IMR-90 (cell line): Measurements from ENCODE around the gene EIF4G3. TPM values are rescaled to one million over a fixed set of nuclear protein-coding genes. Genes with fewer than 3 reads are reported as not detected.

Experiments used
- ATAC-seq: fragments of 200-7000 bp; cut with Tn5 transposase; 2 replicates; pipeline ENCODE4 v1.9.1; 2020; ENCODE audit warnings: low read depth, mild to moderate bottlenecking, moderate library complexity
- BruUV-seq: library from RNA; stranded (reverse); fragments of 400-500 nt; replicated peaks from 2 replicates; lab custom pipeline; 2021; lab: Mats Ljungman, UMichigan
- CTCF ChIA-PET: fragments of 300-600 bp; formaldehyde crosslinking; extraction: SDS; loops from one replicate; lab custom pipeline; 2021; ENCODE audit warnings: antibody characterized with exemption; lab: Yijun Ruan, JAX
- POLR2A ChIA-PET: fragments of 300-600 bp; sonication (Branson Sonifier 250); formaldehyde crosslinking; loops from one replicate; lab custom pipeline; 2022; ENCODE audit warnings: antibody characterized with exemption; ENCODE audit not compliant: unreplicated experiment; lab: Charles Lee
- DNase-seq: peaks from one replicate; pipeline ENCODE4 v3.0.0; 2013
- H2AFZ ChIP-seq: replicated peaks from 2 replicates; pipeline ENCODE3; 2013; ENCODE audit warnings: low read length, mild to moderate bottlenecking; ENCODE audit not compliant: poor library complexity
- H2AK5ac ChIP-seq: 2 replicates; pipeline ENCODE4 v1.6.1; 2013; ENCODE audit warnings: low read depth, low read length, inconsistent platforms
- H2AK9ac ChIP-seq: replicated peaks from 2 replicates; pipeline ENCODE3; 2013; ENCODE audit warnings: mild to moderate bottlenecking, low read depth, low read length, moderate library complexity; ENCODE audit not compliant: poor library complexity
- H2BK120ac ChIP-seq: 2 replicates; pipeline ENCODE4 v1.6.1; 2013; ENCODE audit warnings: low read depth, low read length, inconsistent platforms
- H2BK15ac ChIP-seq: 3 replicates; pipeline ENCODE4 v1.6.1; 2013; ENCODE audit warnings: low read depth, low read length, inconsistent platforms
- H2BK20ac ChIP-seq: 2 replicates; pipeline ENCODE4 v1.6.1; 2013; ENCODE audit warnings: low read depth, mild to moderate bottlenecking, inconsistent platforms, low read length, moderate library complexity
- H2BK5ac ChIP-seq: 2 replicates; pipeline ENCODE4 v1.6.1; 2013; ENCODE audit warnings: mild to moderate bottlenecking, low read depth, low read length, inconsistent platforms; ENCODE audit not compliant: poor library complexity, severe bottlenecking
- H3K14ac ChIP-seq: replicated peaks from 2 replicates; pipeline ENCODE4 v1.6.1; 2013; ENCODE audit warnings: low read depth, low read length, inconsistent platforms
- H3K18ac ChIP-seq: 2 replicates; pipeline ENCODE4 v1.6.1; 2013; ENCODE audit warnings: low read depth, low read length, control low read depth
- H3K23ac ChIP-seq: 2 replicates; pipeline ENCODE4 v1.6.1; 2013; ENCODE audit warnings: low read depth, low read length, inconsistent platforms
- H3K27ac ChIP-seq: 2 replicates; pipeline ENCODE4 v1.5.1; 2013; ENCODE audit warnings: mild to moderate bottlenecking, control low read depth, low read length; ENCODE audit not compliant: insufficient read depth
- H3K27me3 ChIP-seq: 2 replicates; pipeline ENCODE4 v1.6.1; 2013; ENCODE audit warnings: low read length; ENCODE audit not compliant: control insufficient read depth, insufficient read depth
- H3K36me3 ChIP-seq: 2 replicates; pipeline ENCODE4 v1.6.1; 2013; ENCODE audit warnings: low read length, mixed read lengths; ENCODE audit not compliant: control insufficient read depth, insufficient read depth
- H3K4ac ChIP-seq: 2 replicates; pipeline ENCODE4 v1.6.1; 2013; ENCODE audit warnings: low read depth, low read length, inconsistent platforms
- H3K4me1 ChIP-seq: 2 replicates; pipeline ENCODE4 v1.6.1; 2013; ENCODE audit warnings: low read length, mixed read lengths; ENCODE audit not compliant: control insufficient read depth, insufficient read depth
- H3K4me2 ChIP-seq: 2 replicates; pipeline ENCODE4 v1.6.1; 2013; ENCODE audit warnings: low read depth, mild to moderate bottlenecking, control low read depth, low read length, moderate library complexity
- H3K4me3 ChIP-seq: 2 replicates; pipeline ENCODE4 v1.5.1; 2013; ENCODE audit warnings: low read depth, mild to moderate bottlenecking, control low read depth, low read length, moderate library complexity; ENCODE audit not compliant: insufficient read depth
- H3K56ac ChIP-seq: 2 replicates; pipeline ENCODE4 v1.6.1; 2013; ENCODE audit warnings: low read length, inconsistent platforms; ENCODE audit not compliant: insufficient read depth; ENCODE audit errors: extremely low read depth
- H3K79me1 ChIP-seq, 2 experiments: 2 replicates each; pipeline ENCODE4 v1.6.1; 2013; ENCODE audit warnings: low read length in 2 of 2, inconsistent platforms in 1 of 2, low read depth in 1 of 2
- H3K9ac ChIP-seq: 2 replicates; pipeline ENCODE4 v1.6.1; 2013; ENCODE audit warnings: low read depth, low read length, control low read depth
- H3K9me1 ChIP-seq: 2 replicates; pipeline ENCODE4 v1.6.1; 2013; ENCODE audit warnings: low read length, inconsistent platforms; ENCODE audit not compliant: insufficient read depth
- H3K9me3 ChIP-seq: 2 replicates; pipeline ENCODE4 v1.6.1; 2013; ENCODE audit warnings: low read length; ENCODE audit not compliant: control insufficient read depth, insufficient read depth
- H4K20me1 ChIP-seq: 2 replicates; pipeline ENCODE4 v1.6.1; 2013; ENCODE audit warnings: low read length, inconsistent platforms; ENCODE audit not compliant: insufficient read depth
- H4K5ac ChIP-seq: 2 replicates; pipeline ENCODE4 v1.6.1; 2013; ENCODE audit warnings: mild to moderate bottlenecking, low read depth, low read length, control low read depth
- H4K8ac ChIP-seq, 2 experiments: 2 replicates each; pipeline ENCODE4 v1.6.1; 2013; ENCODE audit warnings: low read depth in 2 of 2, low read length in 2 of 2, control low read depth in 1 of 2, inconsistent platforms in 1 of 2
- H4K91ac ChIP-seq: 2 replicates; pipeline ENCODE4 v1.6.1; 2013; ENCODE audit warnings: low read depth, low read length, inconsistent platforms; ENCODE audit not compliant: insufficient read depth
- CTCF ChIP-seq: conservative IDR thresholded peaks from 2 replicates; pipeline ENCODE4 v1.5.1; 2012; ENCODE audit warnings: mild to moderate bottlenecking, low read depth, low read length, improper control_type of control experiment
- NFE2L2 ChIP-seq: fragments of 150-350 bp; IDR thresholded peaks from 2 replicates; pipeline ENCODE4 v1.6.1; 2016; ENCODE audit warnings: low read depth, mild to moderate bottlenecking, low read length
- POLR2A ChIP-seq: IDR thresholded peaks from 2 replicates; pipeline ENCODE4 v1.6.1; 2012; ENCODE audit warnings: mild to moderate bottlenecking, low read depth, low read length
- RAD21 ChIP-seq: IDR thresholded peaks from 2 replicates; pipeline ENCODE4 v1.6.1; 2012; ENCODE audit warnings: low read length, improper control_type of control experiment
- RCOR1 ChIP-seq: IDR thresholded peaks from 2 replicates; pipeline ENCODE4 v1.6.1; 2012; ENCODE audit warnings: mild to moderate bottlenecking, low read length, improper control_type of control experiment; ENCODE audit not compliant: insufficient replicate concordance
- WGBS, 2 experiments: methylation state at CpG; one replicate each; pipeline versions ENCODE4 v1.1.5 to v1.1.7; 2013; ENCODE audit warnings: missing lambda C conversion rate in 2 of 2; ENCODE audit not compliant: insufficient read length in 1 of 2; ENCODE audit errors: extremely low coverage in 2 of 2; 5-methylcytosine and 5-hydroxymethylcytosine counted together
- dilution Hi-C: fragments of 300-500 bp; cut with HindIII; formaldehyde crosslinking; loops from one replicate; pipeline ENCODE4 v1.14.3; 2018; ENCODE audit warnings: low sequenced_read_pairs; ENCODE audit not compliant: unreplicated experiment
- in situ Hi-C: fragments of 300-500 bp; cut with MboI; formaldehyde crosslinking; loops from 3 replicates; pipeline ENCODE4 v1.14.3; 2019; ENCODE audit warnings: low sequenced_read_pairs, inconsistent platforms, mixed read lengths
- intact Hi-C: fragments of 100-400 bp; cut with micrococcal nuclease; formaldehyde crosslinking; loops from 2 replicates; pipeline ENCODE4 v1.10.0; 2022
- polyA plus RNA-seq, 3 experiments: library from polyadenylated mRNA; depleted of rRNA; stranded (reverse); fragments of >200 nt; gene quantifications; 2 replicates each; pipeline ENCODE4 v1.2.3, GENCODE V29; 2012; ENCODE audit warnings: low replicate concordance in 1 of 3
- total RNA-seq: library from RNA; depleted of rRNA; stranded (reverse); fragments of >200 nt; gene quantifications from 2 replicates; pipeline ENCODE4 v1.2.3, GENCODE V29; 2012
- TF ChIP-seq, protein P1 (sequence below): fragments of 150-350 bp; IDR thresholded peaks from 2 replicates; pipeline ENCODE4 v1.6.1; 2017; ENCODE audit warnings: mild to moderate bottlenecking, antibody characterized with exemption, low read length, low read depth

The EIF4G3 gene
- total and polyA plus RNA-seq, 2 of the 4 experiments (the other 2 are of a cell fraction), result 25.8 to 49.2 TPM

GRCh38 chr1:20974069-20974468 is 202.6 kb downstream of the EIF4G3 start:
- H3K9me3 ChIP-seq, result no peaks in the 10 kb centered on the region
- CTCF ChIA-PET, result no interaction called here
- no TSS peak for BruUV-seq
- H4K8ac ChIP-seq, result peak overlapping the region; percentile 19 to 27; a peak in 2 of 4 replicates
- H3K4me1 ChIP-seq, result peaks cover 16% of the 10 kb centered on the region
- H2AK9ac ChIP-seq, result no peak overlapping the region
- no peaks in the 10 kb centered on the region for H3K27me3 ChIP-seq
- H4K20me1 ChIP-seq, result peaks cover 5% of the 10 kb centered on the region; the same call in 1 of the 2 replicates
- H4K91ac ChIP-seq, result peak overlapping the region; percentile 53; the same call in 1 of the 2 replicates
- in situ Hi-C loops (no loop called here), intact Hi-C loops (no loop called here), dilution Hi-C loops (no loop called here)
- H2BK15ac ChIP-seq, result peak overlapping the region; percentile 88
- no peak overlapping the region for H2AFZ ChIP-seq
- peaks cover 13% of the 10 kb centered on the region for H3K36me3 ChIP-seq
- ATAC-seq (peak; percentile 90), DNase-seq (peak; percentile 79)
- H2AK5ac ChIP-seq, result no peak overlapping the region
- POLR2A ChIA-PET, result no interaction called here
- peak overlapping the region; percentile 65; the same call in 1 of the 2 replicates for H3K4ac ChIP-seq
- peak overlapping the region; percentile 83; the same call in 1 of the 2 replicates for H3K18ac ChIP-seq
- H3K27ac ChIP-seq, result peak overlapping the region; percentile 32; the same call in 1 of the 2 replicates
- TF ChIP-seq CTCF, result no peak
- TF ChIP-seq, protein P1, sequence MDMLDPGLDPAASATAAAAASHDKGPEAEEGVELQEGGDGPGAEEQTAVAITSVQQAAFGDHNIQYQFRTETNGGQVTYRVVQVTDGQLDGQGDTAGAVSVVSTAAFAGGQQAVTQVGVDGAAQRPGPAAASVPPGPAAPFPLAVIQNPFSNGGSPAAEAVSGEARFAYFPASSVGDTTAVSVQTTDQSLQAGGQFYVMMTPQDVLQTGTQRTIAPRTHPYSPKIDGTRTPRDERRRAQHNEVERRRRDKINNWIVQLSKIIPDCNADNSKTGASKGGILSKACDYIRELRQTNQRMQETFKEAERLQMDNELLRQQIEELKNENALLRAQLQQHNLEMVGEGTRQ, result no peak
- TF ChIP-seq POLR2A, result no peak
- TF ChIP-seq RCOR1, result no peak
- TF ChIP-seq RAD21, result 0 out of 2 replicates have a peak, but pooled peaks have one; percentile 4
- TF ChIP-seq NFE2L2, result no peak
- 0 out of 2 replicates have a peak overlapping the region, but pooled peaks have one; percentile 31 for H3K14ac ChIP-seq
- H3K4me3 ChIP-seq, result no peak overlapping the region
- peak overlapping the region; percentile 81 for H3K4me2 ChIP-seq
- H3K23ac ChIP-seq, result peak overlapping the region; percentile 71; the same call in 1 of the 2 replicates
- H3K56ac ChIP-seq, result peak overlapping the region; percentile 59
- WGBS, 2 experiments, result no CpG with 5 or more reads among the region's 1 CpG
- peak overlapping the region; percentile 85 for H2BK5ac ChIP-seq
- H2BK20ac ChIP-seq, result peak overlapping the region; percentile 59; the same call in 1 of the 2 replicates
- peak overlapping the region; percentile 67; the same call in 1 of the 2 replicates for H4K5ac ChIP-seq
- H3K9me1 ChIP-seq, result no peaks in the 10 kb centered on the region
- H3K9ac ChIP-seq, result no peak overlapping the region; the same call in 1 of the 2 replicates
- H2BK120ac ChIP-seq, result peak overlapping the region; percentile 84
- peaks cover 3 to 32% of the 10 kb centered on the region in 2 experiments; a peak in 3 of 4 replicates for H3K79me1 ChIP-seq
